ENCODE results near the gene HSPA2. TPM values are rescaled to one million over a fixed set of nuclear protein-coding genes. Genes with fewer than 3 reads are reported as not detected.

Gene HSPA2
- total RNA-seq, 1 donor from 2014 or later, result 5.4 TPM

GRCh38 chr14:64584190-64584589, 43.6 kb downstream of the HSPA2 start:
- no peak overlapping the region for H3K4me3 Mint-ChIP-seq
- no peaks in the 10 kb centered on the region for H3K9me3 Mint-ChIP-seq
- H3K4me1 Mint-ChIP-seq, result no peaks in the 10 kb centered on the region
- intact Hi-C loops (cut with micrococcal nuclease), result no loop called here
- no peak for ATAC-seq (ENCODE audit: low read depth)
- CTCF ChIA-PET, result no interaction called here
- TF ChIP-seq, protein P1, sequence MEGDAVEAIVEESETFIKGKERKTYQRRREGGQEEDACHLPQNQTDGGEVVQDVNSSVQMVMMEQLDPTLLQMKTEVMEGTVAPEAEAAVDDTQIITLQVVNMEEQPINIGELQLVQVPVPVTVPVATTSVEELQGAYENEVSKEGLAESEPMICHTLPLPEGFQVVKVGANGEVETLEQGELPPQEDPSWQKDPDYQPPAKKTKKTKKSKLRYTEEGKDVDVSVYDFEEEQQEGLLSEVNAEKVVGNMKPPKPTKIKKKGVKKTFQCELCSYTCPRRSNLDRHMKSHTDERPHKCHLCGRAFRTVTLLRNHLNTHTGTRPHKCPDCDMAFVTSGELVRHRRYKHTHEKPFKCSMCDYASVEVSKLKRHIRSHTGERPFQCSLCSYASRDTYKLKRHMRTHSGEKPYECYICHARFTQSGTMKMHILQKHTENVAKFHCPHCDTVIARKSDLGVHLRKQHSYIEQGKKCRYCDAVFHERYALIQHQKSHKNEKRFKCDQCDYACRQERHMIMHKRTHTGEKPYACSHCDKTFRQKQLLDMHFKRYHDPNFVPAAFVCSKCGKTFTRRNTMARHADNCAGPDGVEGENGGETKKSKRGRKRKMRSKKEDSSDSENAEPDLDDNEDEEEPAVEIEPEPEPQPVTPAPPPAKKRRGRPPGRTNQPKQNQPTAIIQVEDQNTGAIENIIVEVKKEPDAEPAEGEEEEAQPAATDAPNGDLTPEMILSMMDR (IDR thresholded peaks at IDR 0.05), result no peak
- H3K27ac Mint-ChIP-seq, result no peak overlapping the region
- no peaks in the 10 kb centered on the region for H3K27me3 Mint-ChIP-seq
- no peak for DNase-seq
- H3K36me3 Mint-ChIP-seq (ENCODE audit: low read depth), result no peaks in the 10 kb centered on the region
- POLR2A ChIA-PET, result no interaction called here

DNA sequence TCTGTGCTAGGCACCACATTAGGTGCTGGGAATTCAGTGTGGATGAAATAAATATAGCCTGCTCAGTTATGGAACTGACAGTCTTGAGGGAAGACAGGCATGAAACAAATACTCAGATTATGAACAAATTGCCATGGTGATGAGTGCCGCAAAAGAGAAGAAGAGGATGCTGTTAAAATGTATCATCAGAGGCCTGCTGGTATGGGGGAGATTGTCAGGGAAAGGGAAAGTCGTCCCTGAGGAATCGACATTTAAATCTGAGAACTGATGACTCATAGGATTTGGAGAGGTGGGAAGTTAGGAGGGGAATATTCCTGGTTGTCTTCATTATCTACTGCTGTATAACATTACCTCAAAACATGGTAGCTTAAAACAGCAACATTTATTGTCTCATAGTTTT, 51.3 kb downstream of the HSPA2 start:
- POLR2A ChIA-PET, result no interaction called here
- no peak overlapping the region for H3K27ac Mint-ChIP-seq
- H3K36me3 Mint-ChIP-seq (ENCODE audit: low read depth), result no peaks in the 10 kb centered on the region
- ATAC-seq (ENCODE audit: low read depth) (no peak), DNase-seq (no peak)
- H3K4me3 Mint-ChIP-seq, result no peak overlapping the region
- peaks cover 3% of the 10 kb centered on the region for H3K27me3 Mint-ChIP-seq
- intact Hi-C loops (cut with micrococcal nuclease), result no loop called here
- no peaks in the 10 kb centered on the region for H3K9me3 Mint-ChIP-seq
- TF ChIP-seq, protein P1 (IDR thresholded peaks at IDR 0.05), result no peak
- CTCF ChIA-PET, result interaction anchor here (1.1 kb wide), 1 partner anchor 109 kb away, joined by 3 read pairs; no protein-coding TSS in a partner anchor
- H3K4me1 Mint-ChIP-seq, result no peaks in the 10 kb centered on the region

Other genes starting within 250 kb of the HSPA2 start
- 17.0 and 23.2 TPM in 2 replicates for gene ESR2, start 246.4 kb upstream of the HSPA2 start, total RNA-seq
- gene MTHFD1, start 152.4 kb upstream of the HSPA2 start, total RNA-seq, result 91.4 and 98.4 TPM in 2 replicates
- 4.3 and 5.1 TPM in 2 replicates for gene AKAP5, start 75.2 kb upstream of the HSPA2 start, total RNA-seq
- gene ZBTB25, start 36.9 kb upstream of the HSPA2 start, total RNA-seq, result 20.9 and 29.1 TPM in 2 replicates
- 56.5 and 60.7 TPM in 2 replicates for gene ZBTB1, start 36.0 kb upstream of the HSPA2 start, total RNA-seq
- not detected in 2 replicates for gene PPP1R36, start 9.2 kb downstream of the HSPA2 start, total RNA-seq
- gene PLEKHG3, start 163.7 kb downstream of the HSPA2 start, total RNA-seq, result 0.07 TPM in 2 replicates

All from activated B cell treated with CpG ODN at 0.5 μM for 24 hours (primary cell).